T-helper 2 cell treated with Interferon-gamma antibody and Interleukin-4, amounts not matched to agents 5 μg/mL and 100 μg/mL, for 36 hours (primary cell): ENCODE data around the gene KRTAP1-4.
"Not testable (repeated sequence)": the region's sequence is repeated elsewhere in the genome, so short reads cannot be mapped to it uniquely, and the experiment has no call there.

Source experiments
- DNase-seq: peaks from one replicate; pipeline ENCODE4 v3.0.0; 2021; ENCODE audit warnings: low spot score
- H3K27ac Mint-ChIP-seq: one replicate; pipeline ENCODE4 v1.8.0; 2021; ENCODE audit warnings: mild to moderate bottlenecking, mixed read lengths
- H3K27me3 Mint-ChIP-seq: one replicate; pipeline ENCODE4 v1.8.0; 2021; ENCODE audit warnings: low read depth, mixed read lengths
- H3K36me3 Mint-ChIP-seq: one replicate; pipeline ENCODE4 v1.8.0; 2021; ENCODE audit warnings: low read depth, mixed read lengths
- H3K4me1 Mint-ChIP-seq: one replicate; pipeline ENCODE4 v1.8.0; 2021; ENCODE audit warnings: low read depth, mixed read lengths
- H3K4me3 Mint-ChIP-seq: one replicate; pipeline ENCODE4 v1.8.0; 2022; ENCODE audit warnings: mild to moderate bottlenecking, moderate library complexity, mixed read lengths
- H3K9me3 Mint-ChIP-seq: one replicate; pipeline ENCODE4 v1.8.0; 2021; ENCODE audit warnings: mixed read lengths

Gene KRTAP1-4

GRCh38 chr17:41004397-41004796 is 25.6 kb downstream of the KRTAP1-4 start:
- no peaks in the 10 kb centered on the region for H3K9me3 Mint-ChIP-seq
- no peak for DNase-seq
- no peaks in the 10 kb centered on the region for H3K36me3 Mint-ChIP-seq
- no peaks in the 10 kb centered on the region for H3K4me1 Mint-ChIP-seq
- H3K27me3 Mint-ChIP-seq = peaks cover 7% of the 10 kb centered on the region
- no peak overlapping the region for H3K27ac Mint-ChIP-seq
- no peak overlapping the region for H3K4me3 Mint-ChIP-seq

- Mint-ChIP-seq H3K27ac (no peak overlapping the region), H3K36me3 (no peaks in the 10 kb centered on the region), H3K27me3 (peaks cover 11% of the 10 kb centered on the region), H3K4me3 (no peak overlapping the region), H3K4me1 (no peaks in the 10 kb centered on the region), H3K9me3 (no peaks in the 10 kb centered on the region)
- DNase-seq = no peak
Observed at GRCh38 chr17:41003926-41004325, 26.1 kb downstream of the KRTAP1-4 start.

GRCh38 chr17:41002814-41003213 is 27.2 kb downstream of the KRTAP1-4 start:
- H3K4me3 Mint-ChIP-seq = no peak overlapping the region
- H3K9me3 Mint-ChIP-seq = no peaks in the 10 kb centered on the region
- no peaks in the 10 kb centered on the region for H3K4me1 Mint-ChIP-seq
- H3K27me3 Mint-ChIP-seq = peaks cover 9% of the 10 kb centered on the region
- no peak overlapping the region for H3K27ac Mint-ChIP-seq
- DNase-seq = no peak
- H3K36me3 Mint-ChIP-seq = no peaks in the 10 kb centered on the region

- Mint-ChIP-seq H3K27ac (no peak overlapping the region), H3K4me1 (no peaks in the 10 kb centered on the region), H3K27me3 (peaks cover 16% of the 10 kb centered on the region), H3K9me3 (no peaks in the 10 kb centered on the region), H3K36me3 (no peaks in the 10 kb centered on the region), H3K4me3 (no peak overlapping the region)
- DNase-seq = no peak
Observed at GRCh38 chr17:41001795-41002194, 28.2 kb downstream of the KRTAP1-4 start.

- not testable (repeated sequence) for DNase-seq, H3K4me3 Mint-ChIP-seq, H3K4me1 Mint-ChIP-seq, H3K9me3 Mint-ChIP-seq, H3K36me3 Mint-ChIP-seq, H3K27ac Mint-ChIP-seq
- peaks cover 24% of the 10 kb centered on the region for H3K27me3 Mint-ChIP-seq
Observed at GRCh38 chr17:40999563-40999962, 30.4 kb downstream of the KRTAP1-4 start, which contains the start of gene KRTAP3-2. Gene KRTAP3-2 (minus strand): TSS chr17:40999906. CDS start chr17:40999853, 53 bp downstream.

GRCh38 chr17:40997361-40997760 is 32.6 kb downstream of the KRTAP1-4 start:
- Mint-ChIP-seq H3K9me3 (no peaks in the 10 kb centered on the region), H3K4me3 (no peak overlapping the region), H3K36me3 (no peaks in the 10 kb centered on the region), H3K27me3 (peaks cover 32% of the 10 kb centered on the region), H3K27ac (no peak overlapping the region), H3K4me1 (no peaks in the 10 kb centered on the region)
- no peak for DNase-seq

GRCh38 chr17:40996829-40997228 is 33.2 kb downstream of the KRTAP1-4 start:
- no peak for DNase-seq
- H3K9me3 Mint-ChIP-seq = no peaks in the 10 kb centered on the region
- H3K27ac Mint-ChIP-seq = no peak overlapping the region
- no peak overlapping the region for H3K4me3 Mint-ChIP-seq
- H3K4me1 Mint-ChIP-seq = no peaks in the 10 kb centered on the region
- no peaks in the 10 kb centered on the region for H3K36me3 Mint-ChIP-seq
- peaks cover 35% of the 10 kb centered on the region for H3K27me3 Mint-ChIP-seq

GRCh38 chr17:40995116-40995515 is 34.9 kb downstream of the KRTAP1-4 start:
- Mint-ChIP-seq H3K27ac (no peak overlapping the region), H3K9me3 (no peaks in the 10 kb centered on the region), H3K4me3 (no peak overlapping the region), H3K4me1 (no peaks in the 10 kb centered on the region), H3K27me3 (peaks cover 37% of the 10 kb centered on the region), H3K36me3 (no peaks in the 10 kb centered on the region)
- DNase-seq = no peak

GRCh38 chr17:40993839-40994238 is 36.2 kb downstream of the KRTAP1-4 start, which contains the start of gene KRTAP3-3:
Gene KRTAP3-3 (minus strand): TSS chr17:40994164. CDS start chr17:40994097, 67 bp downstream.
- H3K27me3 Mint-ChIP-seq = peaks cover 34% of the 10 kb centered on the region
- no peak for DNase-seq
- H3K9me3 Mint-ChIP-seq = no peaks in the 10 kb centered on the region
- H3K27ac Mint-ChIP-seq = no peak within 1 kb of the TSS
- H3K4me3 Mint-ChIP-seq = no peak within 1 kb of the TSS
- no peaks in the 10 kb centered on the region for H3K4me1 Mint-ChIP-seq
- H3K36me3 Mint-ChIP-seq = no peaks in the 10 kb centered on the region

GRCh38 chr17:40993084-40993483 is 36.9 kb downstream of the KRTAP1-4 start:
- DNase-seq = no peak
- no peak overlapping the region for H3K4me3 Mint-ChIP-seq

GRCh38 chr17:40992666-40993065 is 37.3 kb downstream of the KRTAP1-4 start:
- H3K4me1 Mint-ChIP-seq = no peaks in the 10 kb centered on the region
- peaks cover 35% of the 10 kb centered on the region for H3K27me3 Mint-ChIP-seq
- no peak for DNase-seq

More at GRCh38 chr17:40993084-40993483, 36.9 kb downstream of the KRTAP1-4 start:
- no peaks in the 10 kb centered on the region for H3K9me3 Mint-ChIP-seq
- H3K27me3 Mint-ChIP-seq = peaks cover 34% of the 10 kb centered on the region
- no peaks in the 10 kb centered on the region for H3K4me1 Mint-ChIP-seq
- H3K27ac Mint-ChIP-seq = no peak overlapping the region
- no peaks in the 10 kb centered on the region for H3K36me3 Mint-ChIP-seq

GRCh38 chr17:40986920-40987319 is 43.1 kb downstream of the KRTAP1-4 start:
- H3K4me1 Mint-ChIP-seq = no peaks in the 10 kb centered on the region
- no peak overlapping the region for H3K4me3 Mint-ChIP-seq
- no peaks in the 10 kb centered on the region for H3K36me3 Mint-ChIP-seq
- DNase-seq = no peak
- peaks cover 25% of the 10 kb centered on the region for H3K27me3 Mint-ChIP-seq
- H3K9me3 Mint-ChIP-seq = no peaks in the 10 kb centered on the region
- no peak overlapping the region for H3K27ac Mint-ChIP-seq

More at GRCh38 chr17:40992666-40993065, 37.3 kb downstream of the KRTAP1-4 start:
- Mint-ChIP-seq H3K4me3 (no peak overlapping the region), H3K9me3 (no peaks in the 10 kb centered on the region), H3K27ac (no peak overlapping the region), H3K36me3 (no peaks in the 10 kb centered on the region)

- H3K27me3 Mint-ChIP-seq = peaks cover 19% of the 10 kb centered on the region
- no peak within 1 kb of the TSS for H3K4me3 Mint-ChIP-seq
- H3K9me3 Mint-ChIP-seq = no peaks in the 10 kb centered on the region
- no peak within 1 kb of the TSS for H3K27ac Mint-ChIP-seq
- no peaks in the 10 kb centered on the region for H3K4me1 Mint-ChIP-seq
- DNase-seq = no peak
- no peaks in the 10 kb centered on the region for H3K36me3 Mint-ChIP-seq
Observed at GRCh38 chr17:40984226-40984625, 45.8 kb downstream of the KRTAP1-4 start, which contains the start of gene KRT40. Gene KRT40 (minus strand): TSS chr17:40984326. CDS start chr17:40984273, 53 bp downstream.

GRCh38 chr17:40981115-40981514 is 48.9 kb downstream of the KRTAP1-4 start:
- H3K27ac Mint-ChIP-seq = no peak overlapping the region
- no peak overlapping the region for H3K4me3 Mint-ChIP-seq
- H3K27me3 Mint-ChIP-seq = peaks cover 11% of the 10 kb centered on the region
- H3K9me3 Mint-ChIP-seq = no peaks in the 10 kb centered on the region
- no peaks in the 10 kb centered on the region for H3K4me1 Mint-ChIP-seq
- H3K36me3 Mint-ChIP-seq = no peaks in the 10 kb centered on the region
- no peak for DNase-seq

GRCh38 chr17:40980596-40980995 is 49.4 kb downstream of the KRTAP1-4 start:
- no peaks in the 10 kb centered on the region for H3K9me3 Mint-ChIP-seq
- H3K36me3 Mint-ChIP-seq = no peaks in the 10 kb centered on the region
- H3K4me3 Mint-ChIP-seq = no peak overlapping the region
- H3K27me3 Mint-ChIP-seq = peaks cover 8% of the 10 kb centered on the region
- no peaks in the 10 kb centered on the region for H3K4me1 Mint-ChIP-seq
- no peak for DNase-seq
- H3K27ac Mint-ChIP-seq = no peak overlapping the region
